SK-N-MC (cell line): ENCODE data around the gene PBX4.

Source experiments
- EZH2 ChIP-seq: fragments of 200-600 bp; sonication (generic); IDR thresholded peaks from one replicate; pipeline ENCODE4 v1.6.1; 2017; ENCODE audit warnings: antibody characterized with exemption
- POLR2AphosphoS5 ChIP-seq: IDR thresholded peaks from 2 replicates; pipeline ENCODE4 v1.6.1; 2012; ENCODE audit warnings: mild to moderate bottlenecking, low read depth, low read length, borderline replicate concordance

GRCh38 chr19:19543101-19543500 lies 75.4 kb downstream of the PBX4 start:
- TF ChIP-seq EZH2, result no peak
- TF ChIP-seq POLR2AphosphoS5, result no peak
